ENCODE results near the gene EPS8L1. TPM values are rescaled to one million over a fixed set of nuclear protein-coding genes. Genes with fewer than 3 reads are reported as not detected.

The EPS8L1 gene
- total RNA-seq, 1 experiment from 2014 or later, result 62.1 TPM

- H3K27ac ChIP-seq (ENCODE audit: low read depth, low read length), result no peak overlapping the region
These were observed 11.3 kb downstream of the EPS8L1 start for GRCh38 chr19:55086730-55087541.

More at GRCh38 chr19:55086730-55087541, 11.3 kb downstream of the EPS8L1 start:
- ChIA-PET POLR2A (no interaction called here), CTCF (no interaction called here), RAD21 (ENCODE audit: low non-redundant PET in 1 of 2, low total read pairs in 2 of 2, uncharacterized antibody in 2 of 2, unreplicated experiment in 2 of 2) (no interaction called here)
- no peak overlapping the region for H3K4me3 ChIP-seq (replicated peaks in 1 of 2; ENCODE audit: low read depth in 1 of 2, low read length in 2 of 2)
- H3K9me3 ChIP-seq (ENCODE audit: control insufficient read depth in 1 of 2, insufficient read depth in 1 of 2, low read depth in 1 of 2, low read length in 2 of 2), result no peaks in the 10 kb centered on the region
- no peak overlapping the region for H2AFZ ChIP-seq (ENCODE audit: low read depth, low read length, poor library complexity, severe bottlenecking)
- H3K4me2 ChIP-seq (ENCODE audit: low read length), result no peak overlapping the region
- DNase-seq (ENCODE audit: low read depth, low spot score) (no peak), ATAC-seq (no peak)
- peaks cover 0 to 13% of the 10 kb centered on the region in 2 experiments; a peak in 2 of 4 replicates for H3K36me3 ChIP-seq (ENCODE audit: control insufficient read depth in 1 of 2, insufficient read depth in 2 of 2, low read length in 2 of 2)
- no TSS peak for BruUV-seq (replicated peaks)
- intact Hi-C loops (cut with micrococcal nuclease), result no loop called here
- H3K4me1 ChIP-seq (ENCODE audit: control insufficient read depth in 1 of 2, insufficient read depth in 2 of 2, low read length in 2 of 2), result peaks cover 0 to 8% of the 10 kb centered on the region in 2 experiments; a peak in 2 of 4 replicates
- H4K20me1 ChIP-seq (ENCODE audit: insufficient read depth), result no peaks in the 10 kb centered on the region
- no peaks in the 10 kb centered on the region for H3K79me2 ChIP-seq (ENCODE audit: insufficient read depth, low read length)
- no peaks in the 10 kb centered on the region for H3K9me2 ChIP-seq (ENCODE audit: insufficient read depth)
- TF ChIP-seq RAD21 (IDR thresholded peaks at IDR 0.05; ENCODE audit: low read depth) (no peak), POLR2A (IDR thresholded peaks at IDR 0.05; ENCODE audit: borderline replicate concordance, extremely low read depth, insufficient read depth, insufficient read length) (no peak), REST (IDR thresholded peaks at IDR 0.05; ENCODE audit: low read depth) (no peak), SRF (IDR thresholded peaks at IDR 0.05; ENCODE audit: low read depth) (no peak), JUND (IDR thresholded peaks at IDR 0.05) (no peak), SIN3A (IDR thresholded peaks at IDR 0.05; ENCODE audit: low read depth) (no peak), EGR1 (IDR thresholded peaks at IDR 0.05; ENCODE audit: low read depth) (no peak), YY1 (IDR thresholded peaks at IDR 0.05; ENCODE audit: extremely low read depth, insufficient replicate concordance, low read depth, low read length) (no peak), ELF1 (IDR thresholded peaks at IDR 0.05; ENCODE audit: borderline replicate concordance, low read depth) (no peak), CTCF (IDR thresholded peaks at IDR 0.05 in 2 of 3, conservative IDR thresholded peaks at IDR 0.05 in 1 of 3; ENCODE audit: borderline replicate concordance in 1 of 3, insufficient read depth in 1 of 3, low read depth in 2 of 3, low read length in 2 of 3) (no peak), CEBPB (IDR thresholded peaks at IDR 0.05; ENCODE audit: low read depth) (no peak), EZH2 (IDR thresholded peaks at IDR 0.05) (no peak), ZNF274 (IDR thresholded peaks at IDR 0.05; ENCODE audit: low read depth, low read length) (no peak), TCF7L2 (IDR thresholded peaks at IDR 0.05; ENCODE audit: borderline replicate concordance, extremely low read depth, insufficient read depth, insufficient read length) (no peak)
- no peaks in the 10 kb centered on the region for H3K27me3 ChIP-seq (ENCODE audit: insufficient read depth, low read length)
- H3K9ac ChIP-seq (ENCODE audit: low read length), result no peak overlapping the region

Data from HCT116 (cell line).